Activated CD4-positive, alpha-beta T cell treated with anti-CD3 and anti-CD28 coated beads for 36 hours (primary cell): ENCODE measurements around the gene WFS1. TPM values are rescaled to one million over a fixed set of nuclear protein-coding genes. Genes with fewer than 3 reads are reported as not detected.

Experiments used
- ATAC-seq: fragments of 200-7000 bp; cut with Tn5 transposase; one replicate; pipeline ENCODE4 v1.10.0; 2021; ENCODE audit warnings: mild to moderate bottlenecking, moderate library complexity
- CTCF ChIA-PET: fragments of 350-600 bp; sonication (Branson Sonifier 250); formaldehyde crosslinking; loops from one replicate; lab custom pipeline; 2021; ENCODE audit warnings: antibody characterized with exemption; lab: Charles Lee
- POLR2A ChIA-PET: fragments of 350-600 bp; sonication (Branson Sonifier 250); formaldehyde crosslinking; loops from one replicate; lab custom pipeline; 2021; ENCODE audit warnings: antibody characterized with exemption, inconsistent platforms; lab: Charles Lee
- DNase-seq: peaks from one replicate; pipeline ENCODE4 v3.0.0-alpha.2; 2020
- H3K27ac Mint-ChIP-seq: one replicate; pipeline ENCODE4 v1.8.0; 2021; ENCODE audit warnings: mixed read lengths
- H3K27me3 Mint-ChIP-seq: one replicate; pipeline ENCODE4 v1.8.0; 2021; ENCODE audit warnings: mixed read lengths
- H3K36me3 Mint-ChIP-seq: one replicate; pipeline ENCODE4 v1.8.0; 2021; ENCODE audit warnings: low read depth, mixed read lengths
- H3K4me1 Mint-ChIP-seq: one replicate; pipeline ENCODE4 v1.8.0; 2021; ENCODE audit warnings: mixed read lengths
- H3K4me3 Mint-ChIP-seq: one replicate; pipeline ENCODE4 v1.8.0; 2021; ENCODE audit warnings: mild to moderate bottlenecking, moderate library complexity, mixed read lengths
- H3K9me3 Mint-ChIP-seq: one replicate; pipeline ENCODE4 v1.8.0; 2021; ENCODE audit warnings: low read depth, mixed read lengths
- intact Hi-C, 2 experiments: fragments of 100-400 bp; cut with DNase I in 1 of 2; cut with micrococcal nuclease in 1 of 2; formaldehyde crosslinking; loops; one replicate each; pipeline versions ENCODE4 v1.14.2 to v1.15.1; 2022 to 2024; cut with DNase I, micrococcal nuclease
- total RNA-seq, 2 experiments: library from RNA; stranded (reverse); gene quantifications; one replicate each; pipeline ENCODE4 v1.2.3, GENCODE V29; 2021

Gene WFS1
- total RNA-seq, 2 experiments from 2014 or later, result 3.4 to 4.8 TPM

GRCh38 chr4:6295495-6295894 lies 25.8 kb downstream of the WFS1 start:
- no peaks in the 10 kb centered on the region for H3K27me3 Mint-ChIP-seq
- DNase-seq, result no peak
- H3K27ac Mint-ChIP-seq, result no peak overlapping the region
- H3K9me3 Mint-ChIP-seq, result no peaks in the 10 kb centered on the region
- ChIA-PET POLR2A (no interaction called here), CTCF (interaction anchor here (0.5 to 1.3 kb wide), 2 partner anchors 44 to 46 kb away, joined by 3 read pairs; no protein-coding TSS in a partner anchor)
- ATAC-seq, result no peak
- H3K4me1 Mint-ChIP-seq, result no peaks in the 10 kb centered on the region
- no peak overlapping the region for H3K4me3 Mint-ChIP-seq
- H3K36me3 Mint-ChIP-seq, result peaks cover under 1% of the 10 kb centered on the region
- intact Hi-C loops, result no loop called here

- ChIA-PET CTCF (interaction anchor here (0.5 to 1.3 kb wide), 2 partner anchors 44 to 47 kb away, joined by 3 read pairs; no protein-coding TSS in a partner anchor), POLR2A (no interaction called here)
- no peak overlapping the region for H3K4me3 Mint-ChIP-seq
- no peak overlapping the region for H3K27ac Mint-ChIP-seq
- no peak for ATAC-seq
- no peaks in the 10 kb centered on the region for H3K4me1 Mint-ChIP-seq
- no peaks in the 10 kb centered on the region for H3K9me3 Mint-ChIP-seq
- no peak for DNase-seq
- H3K36me3 Mint-ChIP-seq, result peaks cover 5% of the 10 kb centered on the region
- no peaks in the 10 kb centered on the region for H3K27me3 Mint-ChIP-seq
- intact Hi-C loops, result no loop called here
Measured at GRCh38 chr4:6296026-6296425, 26.4 kb downstream of the WFS1 start.

DNA sequence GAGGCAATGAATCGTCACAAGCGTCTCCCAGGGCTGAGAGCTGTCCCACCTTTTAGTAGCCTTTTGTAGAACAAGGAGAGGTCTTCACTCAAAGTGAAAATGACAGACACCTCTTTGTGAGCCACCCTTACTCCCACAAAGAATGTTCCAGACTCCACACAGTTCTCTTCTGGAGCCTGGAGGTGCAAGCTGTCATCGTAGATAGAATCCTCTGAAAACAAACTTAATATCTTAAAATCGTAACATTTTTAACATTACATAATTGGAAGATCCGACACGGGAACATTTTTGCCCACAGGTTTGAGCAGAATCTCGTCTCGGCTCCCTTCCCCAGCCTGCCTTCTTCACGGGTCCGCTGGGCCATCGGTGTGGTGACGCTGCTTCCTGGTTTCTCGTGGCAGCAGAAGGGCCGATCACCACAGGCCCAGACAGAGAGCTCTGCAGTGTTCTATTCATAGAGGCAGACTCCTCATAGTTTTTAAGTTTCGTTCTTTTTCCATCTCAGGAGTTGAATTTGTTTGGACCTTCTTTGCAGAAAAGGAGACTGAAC lies 27.7 kb downstream of the WFS1 start:
- Mint-ChIP-seq H3K36me3 (peaks cover 9% of the 10 kb centered on the region), H3K4me1 (no peaks in the 10 kb centered on the region), H3K9me3 (no peaks in the 10 kb centered on the region), H3K4me3 (no peak overlapping the region), H3K27ac (no peak overlapping the region), H3K27me3 (no peaks in the 10 kb centered on the region)
- DNase-seq, result no peak
- intact Hi-C loops, result no loop called here
- CTCF ChIA-PET, result interaction anchor here (1.1 kb wide), 1 partner anchor 25 kb away, joined by 3 read pairs; no protein-coding TSS in a partner anchor
- ATAC-seq, result no peak
- POLR2A ChIA-PET, result no interaction called here

DNA sequence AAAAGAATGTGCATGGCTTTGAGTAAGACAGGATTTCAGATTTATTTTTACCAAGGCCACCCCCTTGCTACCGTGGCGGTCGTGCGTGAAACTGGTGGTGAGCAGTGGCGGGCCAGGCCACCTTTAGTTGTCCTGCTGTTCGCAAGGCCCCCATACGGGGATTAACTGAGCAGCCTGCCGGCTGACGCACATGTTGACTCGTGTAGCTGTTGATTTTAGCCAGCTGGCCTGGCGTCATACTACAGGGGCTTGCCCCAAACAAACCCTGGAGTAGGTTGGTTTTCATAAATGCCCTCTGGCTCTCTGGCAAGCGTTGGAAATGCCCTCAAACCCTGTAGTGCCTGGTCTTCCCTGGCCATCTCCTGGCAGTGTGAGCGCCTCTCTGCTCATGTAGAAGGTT lies 28.4 kb downstream of the WFS1 start:
- ATAC-seq, result no peak
- no peaks in the 10 kb centered on the region for H3K27me3 Mint-ChIP-seq
- CTCF ChIA-PET, result interaction anchor here (1.1 to 1.4 kb wide), 2 partner anchors 25 to 33 kb away, joined by 3 to 4 read pairs; no protein-coding TSS in a partner anchor
- no peak for DNase-seq
- no peak overlapping the region for H3K4me3 Mint-ChIP-seq
- no peaks in the 10 kb centered on the region for H3K4me1 Mint-ChIP-seq
- no peak overlapping the region for H3K27ac Mint-ChIP-seq
- intact Hi-C loops, result no loop called here
- H3K36me3 Mint-ChIP-seq, result peaks cover 13% of the 10 kb centered on the region
- POLR2A ChIA-PET, result no interaction called here
- H3K9me3 Mint-ChIP-seq, result no peaks in the 10 kb centered on the region

DNA sequence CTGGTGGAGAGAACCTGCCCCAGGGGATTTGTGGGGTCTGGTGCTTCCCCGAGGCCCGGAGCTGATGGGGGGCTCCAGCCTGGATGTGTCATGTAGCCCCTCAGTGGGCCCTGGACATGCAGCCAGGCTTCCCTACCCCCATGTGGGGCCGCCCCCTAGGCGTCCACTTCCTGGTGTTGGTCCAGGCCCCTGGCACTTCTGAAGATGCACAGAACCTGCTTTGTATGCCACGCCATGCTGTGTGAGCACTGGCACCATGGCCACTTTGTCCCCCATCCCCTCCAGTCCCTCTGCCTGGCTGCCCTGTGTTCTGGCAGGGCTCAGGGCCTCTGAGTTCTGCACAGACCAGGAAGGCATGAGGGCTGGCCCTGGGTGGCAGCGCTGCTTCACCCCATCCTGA lies 29.2 kb downstream of the WFS1 start:
- Mint-ChIP-seq H3K36me3 (peaks cover 13% of the 10 kb centered on the region), H3K27ac (no peak overlapping the region), H3K4me3 (no peak overlapping the region), H3K9me3 (no peaks in the 10 kb centered on the region), H3K4me1 (no peaks in the 10 kb centered on the region), H3K27me3 (no peaks in the 10 kb centered on the region)
- ATAC-seq (no peak), DNase-seq (no peak)
- ChIA-PET POLR2A (no interaction called here), CTCF (interaction anchor here (0.6 to 1.4 kb wide), 2 partner anchors 32 to 861 kb away, joined by 3 to 4 read pairs; no protein-coding TSS in a partner anchor)
- intact Hi-C loops, result no loop called here

DNA sequence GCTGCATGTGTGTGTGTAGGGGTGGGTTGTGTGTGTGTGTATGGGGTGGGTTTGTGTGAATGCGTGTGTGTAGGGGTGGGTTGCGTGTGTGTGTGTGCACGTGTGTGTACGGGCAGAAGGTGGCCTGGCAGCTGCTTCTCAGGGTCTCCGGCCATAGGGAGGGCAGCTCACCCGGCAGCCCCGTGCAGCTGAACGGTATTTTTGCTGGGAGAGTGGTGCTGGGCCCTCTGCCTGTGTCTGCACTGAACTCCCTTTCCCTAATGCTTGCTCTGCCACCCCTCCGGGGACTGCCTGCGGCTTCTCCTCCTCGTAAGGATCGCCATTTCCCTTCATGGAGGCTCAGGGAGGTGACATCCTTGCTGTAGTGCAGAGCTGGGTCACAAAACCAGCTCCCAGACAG lies 30.2 kb downstream of the WFS1 start:
- Mint-ChIP-seq H3K36me3 (peaks cover 13% of the 10 kb centered on the region), H3K27me3 (no peaks in the 10 kb centered on the region), H3K27ac (no peak overlapping the region), H3K4me3 (no peak overlapping the region), H3K9me3 (no peaks in the 10 kb centered on the region), H3K4me1 (no peaks in the 10 kb centered on the region)
- intact Hi-C loops, result no loop called here
- ATAC-seq (no peak), DNase-seq (no peak)
- ChIA-PET POLR2A (no interaction called here), CTCF (no interaction called here)

- CTCF ChIA-PET, result no interaction called here
- H3K4me3 Mint-ChIP-seq, result no peak overlapping the region
- DNase-seq, result no peak
- no peaks in the 10 kb centered on the region for H3K4me1 Mint-ChIP-seq
- H3K9me3 Mint-ChIP-seq, result no peaks in the 10 kb centered on the region
- no peaks in the 10 kb centered on the region for H3K27me3 Mint-ChIP-seq
- POLR2A ChIA-PET, result no interaction called here
- no peak overlapping the region for H3K27ac Mint-ChIP-seq
- no peak for ATAC-seq
- intact Hi-C loops, result no loop called here
- H3K36me3 Mint-ChIP-seq, result peaks cover 13% of the 10 kb centered on the region
Measured at GRCh38 chr4:6300359-6300758, 30.7 kb downstream of the WFS1 start.

DNA sequence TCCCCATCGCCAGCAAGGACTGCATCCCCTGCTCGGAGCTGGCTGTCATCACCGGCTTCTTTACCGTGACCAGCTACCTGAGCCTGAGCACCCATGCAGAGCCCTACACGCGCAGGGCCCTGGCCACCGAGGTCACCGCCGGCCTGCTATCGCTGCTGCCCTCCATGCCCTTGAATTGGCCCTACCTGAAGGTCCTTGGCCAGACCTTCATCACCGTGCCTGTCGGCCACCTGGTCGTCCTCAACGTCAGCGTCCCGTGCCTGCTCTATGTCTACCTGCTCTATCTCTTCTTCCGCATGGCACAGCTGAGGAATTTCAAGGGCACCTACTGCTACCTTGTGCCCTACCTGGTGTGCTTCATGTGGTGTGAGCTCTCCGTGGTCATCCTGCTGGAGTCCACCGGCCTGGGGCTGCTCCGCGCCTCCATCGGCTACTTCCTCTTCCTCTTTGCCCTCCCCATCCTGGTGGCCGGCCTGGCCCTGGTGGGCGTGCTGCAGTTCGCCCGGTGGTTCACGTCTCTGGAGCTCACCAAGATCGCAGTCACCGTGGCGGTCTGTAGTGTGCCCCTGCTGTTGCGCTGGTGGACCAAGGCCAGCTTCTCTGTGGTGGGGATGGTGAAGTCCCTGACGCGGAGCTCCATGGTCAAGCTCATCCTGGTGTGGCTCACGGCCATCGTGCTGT lies 31.5 kb downstream of the WFS1 start:
- CTCF ChIA-PET, result interaction anchor here (0.5 kb wide), 1 partner anchor 41 kb away, joined by 3 read pairs; no protein-coding TSS in a partner anchor
- DNase-seq (no peak), ATAC-seq (no peak)
- Mint-ChIP-seq H3K27ac (no peak overlapping the region), H3K27me3 (no peaks in the 10 kb centered on the region), H3K36me3 (peaks cover 13% of the 10 kb centered on the region), H3K9me3 (no peaks in the 10 kb centered on the region), H3K4me1 (no peaks in the 10 kb centered on the region), H3K4me3 (no peak overlapping the region)
- intact Hi-C loops, result no loop called here
- POLR2A ChIA-PET, result no interaction called here

DNA sequence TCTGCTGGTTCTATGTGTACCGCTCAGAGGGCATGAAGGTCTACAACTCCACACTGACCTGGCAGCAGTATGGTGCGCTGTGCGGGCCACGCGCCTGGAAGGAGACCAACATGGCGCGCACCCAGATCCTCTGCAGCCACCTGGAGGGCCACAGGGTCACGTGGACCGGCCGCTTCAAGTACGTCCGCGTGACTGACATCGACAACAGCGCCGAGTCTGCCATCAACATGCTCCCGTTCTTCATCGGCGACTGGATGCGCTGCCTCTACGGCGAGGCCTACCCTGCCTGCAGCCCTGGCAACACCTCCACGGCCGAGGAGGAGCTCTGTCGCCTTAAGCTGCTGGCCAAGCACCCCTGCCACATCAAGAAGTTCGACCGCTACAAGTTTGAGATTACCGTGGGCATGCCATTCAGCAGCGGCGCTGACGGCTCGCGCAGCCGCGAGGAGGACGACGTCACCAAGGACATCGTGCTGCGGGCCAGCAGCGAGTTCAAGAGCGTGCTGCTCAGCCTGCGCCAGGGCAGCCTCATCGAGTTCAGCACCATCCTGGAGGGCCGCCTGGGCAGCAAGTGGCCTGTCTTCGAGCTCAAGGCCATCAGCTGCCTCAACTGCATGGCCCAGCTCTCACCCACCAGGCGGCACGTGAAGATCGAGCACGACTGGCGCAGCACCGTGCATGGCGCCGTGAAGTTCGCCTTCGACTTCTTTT lies 32.2 kb downstream of the WFS1 start:
- Mint-ChIP-seq H3K36me3 (peaks cover 13% of the 10 kb centered on the region), H3K4me1 (no peaks in the 10 kb centered on the region), H3K27ac (no peak overlapping the region), H3K4me3 (no peak overlapping the region), H3K9me3 (no peaks in the 10 kb centered on the region), H3K27me3 (peaks cover 4% of the 10 kb centered on the region)
- ChIA-PET POLR2A (no interaction called here), CTCF (no interaction called here)
- DNase-seq, result no peak
- no peak for ATAC-seq
- intact Hi-C loops, result no loop called here

DNA sequence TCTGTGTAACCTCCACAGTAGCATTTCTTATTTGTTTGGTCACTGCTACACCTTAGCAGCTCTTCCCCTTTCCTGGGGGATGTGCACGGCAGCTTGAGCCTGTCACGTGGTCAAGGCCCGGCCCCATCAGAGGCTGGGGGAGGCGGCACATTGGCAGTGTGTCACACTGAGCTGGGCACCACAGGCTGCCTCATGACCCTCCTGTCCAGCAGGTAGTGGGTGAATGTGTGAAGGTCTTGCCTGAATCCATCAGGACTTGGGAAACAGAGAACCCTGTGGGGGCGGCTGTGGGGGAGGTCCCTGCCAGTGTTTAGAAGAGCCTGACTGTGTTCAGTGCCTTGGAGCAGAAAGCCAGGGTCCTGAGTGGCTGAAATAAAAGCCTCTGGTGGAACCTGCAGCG lies 33.2 kb downstream of the WFS1 start:
- Mint-ChIP-seq H3K9me3 (no peaks in the 10 kb centered on the region), H3K27me3 (peaks cover 5% of the 10 kb centered on the region), H3K36me3 (peaks cover 13% of the 10 kb centered on the region), H3K4me3 (no peak overlapping the region), H3K4me1 (no peaks in the 10 kb centered on the region), H3K27ac (no peak overlapping the region)
- DNase-seq (no peak), ATAC-seq (no peak)
- ChIA-PET CTCF (no interaction called here), POLR2A (no interaction called here)
- intact Hi-C loops, result no loop called here

- ATAC-seq (no peak), DNase-seq (no peak)
- Mint-ChIP-seq H3K9me3 (no peaks in the 10 kb centered on the region), H3K27ac (no peak overlapping the region), H3K4me1 (peaks cover 4% of the 10 kb centered on the region), H3K27me3 (peaks cover 14% of the 10 kb centered on the region), H3K4me3 (no peak overlapping the region), H3K36me3 (peaks cover 15% of the 10 kb centered on the region)
- intact Hi-C loops, result no loop called here
- ChIA-PET CTCF (no interaction called here), POLR2A (no interaction called here)
Measured at GRCh38 chr4:6303943-6304342, 34.3 kb downstream of the WFS1 start.
